Kidney (tissue), 14 donors: ENCODE results near the gene RAB3D. TPM values are rescaled to one million over a fixed set of nuclear protein-coding genes. Genes with fewer than 3 reads are reported as not detected.

Experiments used
- DNase-seq, 5 donors: peaks; one replicate each; pipeline ENCODE4 v3.0.0-alpha.2; 2013 to 2020
- FAIRE-seq: peaks from 2 replicates; lab custom pipeline; 2012; peaks lifted over from hg19 to GRCh38; lab: Jason Lieb, UNC
- H3K27ac ChIP-seq, 2 donors: one replicate each; pipeline ENCODE4 v1.7.0; 2013; ENCODE audit warnings: low read depth in 2 of 2, low read length in 2 of 2, inconsistent platforms in 1 of 2
- H3K27me3 ChIP-seq: one replicate; pipeline ENCODE4 v1.7.1; 2013; ENCODE audit warnings: low read length, inconsistent platforms; ENCODE audit not compliant: control insufficient read depth, insufficient read depth
- H3K36me3 ChIP-seq, 3 donors: one replicate each; pipeline versions ENCODE4 v1.7.0 to v1.7.1; 2013; ENCODE audit warnings: low read length in 3 of 3, control low read depth in 1 of 3, inconsistent platforms in 1 of 3; ENCODE audit not compliant: insufficient read depth in 3 of 3, control insufficient read depth in 2 of 3
- H3K4me1 ChIP-seq, 3 donors: one replicate each; pipeline versions ENCODE4 v1.7.0 to v1.7.1; 2013; ENCODE audit warnings: low read length in 3 of 3, inconsistent platforms in 1 of 3, low read depth in 1 of 3; ENCODE audit not compliant: control insufficient read depth in 2 of 3, insufficient read depth in 2 of 3
- H3K4me3 ChIP-seq, 3 donors: one replicate each; pipeline versions ENCODE4 v1.7.0 to v1.8.1; 2013; ENCODE audit warnings: low read length in 3 of 3, control low read depth in 1 of 3, inconsistent platforms in 1 of 3
- H3K9ac ChIP-seq, 3 donors: one replicate each; pipeline versions ENCODE4 v1.7.0 to v1.7.1; 2013; ENCODE audit warnings: low read length in 3 of 3, control low read depth in 1 of 3, inconsistent platforms in 1 of 3
- H3K9me3 ChIP-seq, 3 donors: one replicate each; pipeline versions ENCODE4 v1.7.0 to v1.7.1; 2013; ENCODE audit warnings: low read length in 3 of 3, control low read depth in 1 of 3, inconsistent platforms in 1 of 3; ENCODE audit not compliant: control insufficient read depth in 2 of 3, insufficient read depth in 1 of 3
- intact Hi-C: fragments of 100-400 bp; cut with DNase I; formaldehyde crosslinking; loops from one replicate; pipeline ENCODE4 v1.11.1; 2022
- polyA plus RNA-seq: library from polyadenylated mRNA; stranded (reverse); fragments of 350-450 nt; fragmentation: Illumina TruSeq; extraction: RNeasy Lipid Tissue Mini Kit (QIAGEN cat#74804); gene quantifications from one replicate; pipeline ENCODE4 v1.2.3, GENCODE V29; 2014; ENCODE audit warnings: low read depth, low replicate concordance; ENCODE audit not compliant: insufficient read depth
- total RNA-seq: library from RNA; stranded (reverse); fragmentation: NEBNext Ultra II Directional; extraction: Animal tissue kit (Norgen Biotek cat#: 25700); gene quantifications from one replicate; pipeline ENCODE4 v1.2.1, GENCODE V29; 2021
- TF ChIP-seq, protein P1 (sequence below): IDR thresholded peaks from 3 replicates; pipeline ENCODE4 v1.5.1; 2012; ENCODE audit warnings: mild to moderate bottlenecking, moderate library complexity, borderline replicate concordance; ENCODE audit not compliant: insufficient read depth; ENCODE audit errors: extremely low read depth
- donor health status: control.
- donor health status: control.
- donor health status: control.
- donor health status: control.
- donor health status: control.
- donor health status: DM: yes; HTN: yes; CAD: no.
- donor health status: Normal renal cell carcinoma (clear cell type).

RAB3D gene
- total and polyA plus RNA-seq, 2 donors from 2014 or later: 8.3 to 80.4 TPM

DNA sequence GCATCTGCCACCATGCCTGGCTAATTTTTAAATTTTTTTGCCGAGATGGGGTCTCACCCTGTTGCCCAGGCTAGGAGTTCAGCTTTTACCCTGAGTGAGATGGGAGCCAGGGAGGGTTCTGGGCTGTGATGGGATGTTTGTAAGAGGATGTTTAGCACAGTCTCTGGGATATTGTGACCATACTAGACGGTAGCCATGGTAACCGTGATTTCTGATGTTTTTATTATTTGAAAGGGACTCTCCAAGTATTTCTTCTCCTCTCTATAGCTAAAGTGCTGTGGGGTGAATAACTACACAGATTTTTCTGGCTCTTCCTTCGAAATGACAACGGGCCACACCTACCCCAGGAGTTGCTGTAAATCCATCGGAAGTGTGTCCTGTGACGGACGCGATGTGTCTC is 33.1 kb downstream of the RAB3D start:
- no peak overlapping the region for H3K4me3 ChIP-seq
- no peak overlapping the region for H3K27ac ChIP-seq
- intact Hi-C loops: no loop called here
- DNase-seq (no peak), FAIRE-seq (no peak)
- H3K9me3 ChIP-seq: no peaks in the 10 kb centered on the region
- H3K9ac ChIP-seq: no peak overlapping the region
- TF ChIP-seq, protein P1, sequence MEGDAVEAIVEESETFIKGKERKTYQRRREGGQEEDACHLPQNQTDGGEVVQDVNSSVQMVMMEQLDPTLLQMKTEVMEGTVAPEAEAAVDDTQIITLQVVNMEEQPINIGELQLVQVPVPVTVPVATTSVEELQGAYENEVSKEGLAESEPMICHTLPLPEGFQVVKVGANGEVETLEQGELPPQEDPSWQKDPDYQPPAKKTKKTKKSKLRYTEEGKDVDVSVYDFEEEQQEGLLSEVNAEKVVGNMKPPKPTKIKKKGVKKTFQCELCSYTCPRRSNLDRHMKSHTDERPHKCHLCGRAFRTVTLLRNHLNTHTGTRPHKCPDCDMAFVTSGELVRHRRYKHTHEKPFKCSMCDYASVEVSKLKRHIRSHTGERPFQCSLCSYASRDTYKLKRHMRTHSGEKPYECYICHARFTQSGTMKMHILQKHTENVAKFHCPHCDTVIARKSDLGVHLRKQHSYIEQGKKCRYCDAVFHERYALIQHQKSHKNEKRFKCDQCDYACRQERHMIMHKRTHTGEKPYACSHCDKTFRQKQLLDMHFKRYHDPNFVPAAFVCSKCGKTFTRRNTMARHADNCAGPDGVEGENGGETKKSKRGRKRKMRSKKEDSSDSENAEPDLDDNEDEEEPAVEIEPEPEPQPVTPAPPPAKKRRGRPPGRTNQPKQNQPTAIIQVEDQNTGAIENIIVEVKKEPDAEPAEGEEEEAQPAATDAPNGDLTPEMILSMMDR: no peak
- no peaks in the 10 kb centered on the region for H3K27me3 ChIP-seq
- H3K36me3 ChIP-seq: no peaks in the 10 kb centered on the region
- H3K4me1 ChIP-seq: no peaks in the 10 kb centered on the region

DNA sequence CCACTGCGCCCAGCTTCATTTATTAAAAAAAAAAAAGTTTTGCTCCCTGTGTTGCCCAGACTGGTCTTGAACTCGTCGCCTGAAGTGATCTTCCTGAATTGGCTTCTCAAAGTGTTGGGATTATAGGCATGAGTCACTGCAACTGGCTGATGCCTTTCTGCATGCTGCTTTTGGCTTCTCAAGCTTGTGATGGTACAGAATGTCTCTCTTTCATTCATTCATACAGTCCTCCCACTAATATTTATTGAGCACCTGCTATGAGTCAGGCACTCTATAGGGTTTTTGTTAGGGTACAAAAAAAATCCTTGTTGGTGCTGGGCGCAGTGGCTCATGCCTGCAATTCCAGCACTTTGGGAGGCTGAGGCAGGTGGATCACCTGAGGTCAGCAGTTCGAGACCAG is 34.5 kb downstream of the RAB3D start:
- TF ChIP-seq, protein P1: no peak
- FAIRE-seq (no peak), DNase-seq (no peak)
- H3K27ac ChIP-seq: no peak overlapping the region
- no peaks in the 10 kb centered on the region for H3K4me1 ChIP-seq
- no peaks in the 10 kb centered on the region for H3K9me3 ChIP-seq
- intact Hi-C loops: no loop called here
- H3K9ac ChIP-seq: no peak overlapping the region
- no peak overlapping the region for H3K4me3 ChIP-seq
- no peaks in the 10 kb centered on the region for H3K27me3 ChIP-seq
- H3K36me3 ChIP-seq: no peaks in the 10 kb centered on the region

DNA sequence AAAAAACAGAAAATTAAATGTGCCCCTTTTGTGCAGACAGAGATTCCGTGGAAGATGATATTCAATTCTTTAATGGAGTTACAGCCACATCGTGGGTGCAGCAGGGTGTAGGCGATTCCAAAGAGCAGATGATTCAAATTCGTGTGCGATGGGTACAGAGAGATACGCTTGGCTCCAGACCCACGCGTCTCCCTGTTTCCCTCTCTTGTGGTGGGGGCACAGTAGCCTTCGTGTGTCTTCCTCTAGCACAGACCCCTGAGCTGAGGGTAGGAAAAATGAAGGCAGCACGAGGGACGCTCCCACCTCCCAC is 38.7 kb downstream of the RAB3D start:
- H3K4me1 ChIP-seq: no peaks in the 10 kb centered on the region
- no peak for DNase-seq
- no peak overlapping the region for H3K27ac ChIP-seq
- H3K36me3 ChIP-seq: no peaks in the 10 kb centered on the region
- H3K9me3 ChIP-seq: no peaks in the 10 kb centered on the region
- H3K27me3 ChIP-seq: no peaks in the 10 kb centered on the region
- H3K4me3 ChIP-seq: no peak overlapping the region
- H3K9ac ChIP-seq: no peak overlapping the region
- intact Hi-C loops: no loop called here
- FAIRE-seq: no peak
- TF ChIP-seq, protein P1: no peak
